BLaER1 treated with 17β-estradiol and CSF1 and Interleukin-3, amounts not matched to agents 10 nM and 100 nM (cell line): ENCODE data around the gene GSTO2.
A peak's percentile ranks its signal among the peaks of the same experiment; 100 is the strongest.

Source experiments
- H3K27ac ChIP-seq, 11 experiments: shearing (Covaris generic); formaldehyde crosslinking; 2 replicates each; pipeline ENCODE4 v1.8.1; 2022
- H3K27me3 ChIP-seq, 11 experiments: shearing (Covaris generic); formaldehyde crosslinking; 2 replicates each; pipeline ENCODE4 v1.8.1; 2022
- H3K36me3 ChIP-seq, 11 experiments: shearing (Covaris generic); formaldehyde crosslinking; 2 replicates each; pipeline ENCODE4 v1.8.1; 2022
- H3K4me1 ChIP-seq, 10 experiments: shearing (Covaris generic); formaldehyde crosslinking; 2 replicates each; pipeline ENCODE4 v1.8.1; 2022
- H3K4me2 ChIP-seq, 11 experiments: shearing (Covaris generic); formaldehyde crosslinking; 2 replicates each; pipeline ENCODE4 v1.8.1; 2022
- H3K4me3 ChIP-seq, 10 experiments: shearing (Covaris generic); formaldehyde crosslinking; 2 replicates each; pipeline ENCODE4 v1.8.1; 2022
- H3K9ac ChIP-seq, 11 experiments: shearing (Covaris generic); formaldehyde crosslinking; 2 replicates each; pipeline ENCODE4 v1.8.1; 2022
- H3K9me3 ChIP-seq, 11 experiments: shearing (Covaris generic); formaldehyde crosslinking; replicated peaks in 1 of 11; 2 replicates each; pipeline ENCODE4 v1.8.1; 2022
- H4K20me1 ChIP-seq, 11 experiments: shearing (Covaris generic); formaldehyde crosslinking; 2 replicates each; pipeline ENCODE4 v1.8.1; 2022
- Cebpa-rat ChIP-seq, 11 experiments: shearing (Covaris generic); IDR thresholded peaks; 2 replicates each; pipeline ENCODE4 v1.8.1; 2022

The GSTO2 gene

GRCh38 chr10:104304927-104305326, 35.9 kb downstream of the GSTO2 start:
- Histone ChIP-seq H3K9me3 (peaks cover 6 to 19% (median 8%) of the 10 kb centered on the region in 11 experiments; a peak in 13 of 22 replicates), H3K36me3 (peaks cover under 1 to 17% (median 8%) of the 10 kb centered on the region in 11 experiments; a peak in 14 of 22 replicates), H4K20me1 (peaks cover 4 to 38% (median 22%) of the 10 kb centered on the region in 11 experiments; a peak in 17 of 22 replicates), H3K27me3 (no peaks in the 10 kb centered on the region), H3K4me2 (no peak overlapping the region), H3K27ac (no peak overlapping the region), H3K9ac (no peak overlapping the region), H3K4me1 (peaks cover 10 to 40% (median 25%) of the 10 kb centered on the region in 10 experiments), H3K4me3 (no peak overlapping the region)
- TF ChIP-seq Cebpa-rat (IDR thresholded peaks at IDR 0.05) = no peak

- H3K4me1 ChIP-seq = peaks cover 10 to 55% (median 37%) of the 10 kb centered on the region in 10 experiments
- peaks cover 19 to 36% (median 27%) of the 10 kb centered on the region in 11 experiments for H3K36me3 ChIP-seq
- H3K4me2 ChIP-seq = no peak overlapping the region
- H3K9ac ChIP-seq = no peak overlapping the region; a peak in 1 of 22 replicates
- peaks cover 6 to 16% (median 8%) of the 10 kb centered on the region in 11 experiments; a peak in 13 of 22 replicates for H3K9me3 ChIP-seq
- H4K20me1 ChIP-seq = peaks cover 20 to 57% (median 40%) of the 10 kb centered on the region in 11 experiments; a peak in 21 of 22 replicates
- H3K27me3 ChIP-seq = no peaks in the 10 kb centered on the region
- TF ChIP-seq Cebpa-rat (IDR thresholded peaks at IDR 0.05) = no peak
- no peak overlapping the region for H3K4me3 ChIP-seq
- H3K27ac ChIP-seq = no peak overlapping the region
Measured at GRCh38 chr10:104306897-104307296, 37.9 kb downstream of the GSTO2 start.

- TF ChIP-seq Cebpa-rat (IDR thresholded peaks at IDR 0.05) = no peak
- peaks cover 0 to 9% (median 7%) of the 10 kb centered on the region in 11 experiments; a peak in 9 of 22 replicates for H3K9me3 ChIP-seq
- H3K27ac ChIP-seq = no peak overlapping the region; a peak in 1 of 22 replicates
- peaks cover 29 to 67% (median 49%) of the 10 kb centered on the region in 11 experiments; a peak in 21 of 22 replicates for H4K20me1 ChIP-seq
- H3K36me3 ChIP-seq = peaks cover 28 to 45% (median 36%) of the 10 kb centered on the region in 11 experiments
- no peaks in the 10 kb centered on the region for H3K27me3 ChIP-seq
- 0 out of 22 replicates have a peak overlapping the region, but pooled peaks of 1 of the 11 experiments have one; percentile 30 for H3K4me2 ChIP-seq
- peaks cover 10 to 64% (median 41%) of the 10 kb centered on the region in 10 experiments for H3K4me1 ChIP-seq
- H3K9ac ChIP-seq = no peak overlapping the region
- H3K4me3 ChIP-seq = no peak overlapping the region
Measured at GRCh38 chr10:104307576-104308438, 38.8 kb downstream of the GSTO2 start.

- Histone ChIP-seq H3K27ac (no peak overlapping the region), H3K4me1 (peaks cover 10 to 65% (median 41%) of the 10 kb centered on the region in 10 experiments)
- no peak for TF ChIP-seq Cebpa-rat (IDR thresholded peaks at IDR 0.05)
Measured at GRCh38 chr10:104308439-104308903, 39.5 kb downstream of the GSTO2 start.

GRCh38 chr10:104309980-104310978, 41.3 kb downstream of the GSTO2 start:
- no peak for TF ChIP-seq Cebpa-rat (IDR thresholded peaks at IDR 0.05)
- Histone ChIP-seq H3K9ac (no peak overlapping the region), H4K20me1 (peaks cover 54 to 91% (median 73%) of the 10 kb centered on the region in 11 experiments), H3K9me3 (no peaks in the 10 kb centered on the region), H3K27me3 (no peaks in the 10 kb centered on the region), H3K36me3 (peaks cover 53 to 70% (median 61%) of the 10 kb centered on the region in 11 experiments), H3K4me2 (peak overlapping the region in 5 of 11 experiments; percentile 9 to 21 (median 16); a peak in 5 of 22 replicates), H3K27ac (no peak overlapping the region), H3K4me3 (no peak overlapping the region), H3K4me1 (peaks cover 10 to 65% (median 42%) of the 10 kb centered on the region in 10 experiments)

More at GRCh38 chr10:104308439-104308903, 39.5 kb downstream of the GSTO2 start:
- Histone ChIP-seq H3K36me3 (peaks cover 35 to 52% (median 43%) of the 10 kb centered on the region in 11 experiments), H3K4me2 (peak overlapping the region in 8 of 11 experiments; percentile 0 to 30 (median 11); a peak in 7 of 22 replicates), H3K9ac (no peak overlapping the region; a peak in 1 of 22 replicates), H3K27me3 (no peaks in the 10 kb centered on the region), H3K9me3 (peaks cover 0 to 7% (median 5%) of the 10 kb centered on the region in 11 experiments; a peak in 9 of 22 replicates), H3K4me3 (no peak overlapping the region), H4K20me1 (peaks cover 36 to 73% (median 55%) of the 10 kb centered on the region in 11 experiments; a peak in 21 of 22 replicates)

- peak overlapping the region in 1 of 11 experiments; percentile 51; a peak in 3 of 22 replicates for H3K9ac ChIP-seq
- no peaks in the 10 kb centered on the region for H3K27me3 ChIP-seq
- H4K20me1 ChIP-seq = peaks cover 64 to 94% (median 83%) of the 10 kb centered on the region in 11 experiments
- peaks cover 63 to 80% (median 70%) of the 10 kb centered on the region in 11 experiments for H3K36me3 ChIP-seq
- H3K4me1 ChIP-seq = peaks cover 10 to 59% (median 34%) of the 10 kb centered on the region in 10 experiments
- peak overlapping the region in 2 of 11 experiments; percentile 33 to 42; a peak in 2 of 22 replicates for H3K4me2 ChIP-seq
- TF ChIP-seq Cebpa-rat (IDR thresholded peaks at IDR 0.05) = no peak
- H3K9me3 ChIP-seq = no peaks in the 10 kb centered on the region
- no peak overlapping the region for H3K4me3 ChIP-seq
- H3K27ac ChIP-seq = no peak overlapping the region
Measured at GRCh38 chr10:104311184-104311720, 42.3 kb downstream of the GSTO2 start.

- no peak overlapping the region for H3K4me2 ChIP-seq
Measured at GRCh38 chr10:104314591-104315485, 45.9 kb downstream of the GSTO2 start.

More at GRCh38 chr10:104314591-104315485, 45.9 kb downstream of the GSTO2 start:
- H4K20me1 ChIP-seq = peaks cover 95 to 100% (median 100%) of the 10 kb centered on the region in 11 experiments
- no peak overlapping the region for H3K4me3 ChIP-seq
- no peaks in the 10 kb centered on the region for H3K9me3 ChIP-seq
- peaks cover 30 to 70% (median 55%) of the 10 kb centered on the region in 10 experiments for H3K4me1 ChIP-seq
- no peaks in the 10 kb centered on the region for H3K27me3 ChIP-seq
- H3K27ac ChIP-seq = no peak overlapping the region
- H3K36me3 ChIP-seq = peaks cover 70 to 97% (median 87%) of the 10 kb centered on the region in 11 experiments
- TF ChIP-seq Cebpa-rat (IDR thresholded peaks at IDR 0.05) = no peak
- no peak overlapping the region for H3K9ac ChIP-seq
